Measurements from ENCODE around the gene PTMA.

PTMA gene

DNA sequence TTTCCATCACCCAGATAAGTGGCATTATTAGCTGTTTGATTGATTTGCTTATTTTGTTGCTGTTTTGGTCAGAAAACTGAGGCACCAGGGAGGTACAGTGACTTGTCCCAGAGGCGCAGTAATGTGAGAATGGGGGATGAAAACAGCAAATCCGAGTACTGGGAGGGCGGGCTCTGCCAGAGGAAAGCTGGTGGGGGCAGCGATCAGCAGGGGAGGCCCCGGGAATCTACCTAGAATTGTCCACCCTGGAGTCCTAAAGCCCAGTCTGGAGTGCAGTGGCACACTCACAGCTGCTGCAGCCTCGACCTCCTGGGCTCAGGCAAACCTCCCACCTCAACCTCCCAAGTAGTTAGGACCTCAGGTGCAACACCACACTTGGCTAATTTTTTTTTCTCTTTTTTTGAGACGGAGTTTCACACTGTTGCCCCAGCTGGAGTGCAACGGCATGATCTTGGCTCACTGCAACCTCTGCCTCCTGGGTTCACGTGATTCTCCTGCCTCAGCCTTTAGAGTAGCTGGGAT is 17.0 kb upstream of the PTMA start:
- DNase-seq (ENCODE audit: low spot score): no peak
- TF ChIP-seq, protein P1, sequence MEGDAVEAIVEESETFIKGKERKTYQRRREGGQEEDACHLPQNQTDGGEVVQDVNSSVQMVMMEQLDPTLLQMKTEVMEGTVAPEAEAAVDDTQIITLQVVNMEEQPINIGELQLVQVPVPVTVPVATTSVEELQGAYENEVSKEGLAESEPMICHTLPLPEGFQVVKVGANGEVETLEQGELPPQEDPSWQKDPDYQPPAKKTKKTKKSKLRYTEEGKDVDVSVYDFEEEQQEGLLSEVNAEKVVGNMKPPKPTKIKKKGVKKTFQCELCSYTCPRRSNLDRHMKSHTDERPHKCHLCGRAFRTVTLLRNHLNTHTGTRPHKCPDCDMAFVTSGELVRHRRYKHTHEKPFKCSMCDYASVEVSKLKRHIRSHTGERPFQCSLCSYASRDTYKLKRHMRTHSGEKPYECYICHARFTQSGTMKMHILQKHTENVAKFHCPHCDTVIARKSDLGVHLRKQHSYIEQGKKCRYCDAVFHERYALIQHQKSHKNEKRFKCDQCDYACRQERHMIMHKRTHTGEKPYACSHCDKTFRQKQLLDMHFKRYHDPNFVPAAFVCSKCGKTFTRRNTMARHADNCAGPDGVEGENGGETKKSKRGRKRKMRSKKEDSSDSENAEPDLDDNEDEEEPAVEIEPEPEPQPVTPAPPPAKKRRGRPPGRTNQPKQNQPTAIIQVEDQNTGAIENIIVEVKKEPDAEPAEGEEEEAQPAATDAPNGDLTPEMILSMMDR (IDR thresholded peaks at IDR 0.05; ENCODE audit: extremely low read depth, missing control alignments): no peak

DNA sequence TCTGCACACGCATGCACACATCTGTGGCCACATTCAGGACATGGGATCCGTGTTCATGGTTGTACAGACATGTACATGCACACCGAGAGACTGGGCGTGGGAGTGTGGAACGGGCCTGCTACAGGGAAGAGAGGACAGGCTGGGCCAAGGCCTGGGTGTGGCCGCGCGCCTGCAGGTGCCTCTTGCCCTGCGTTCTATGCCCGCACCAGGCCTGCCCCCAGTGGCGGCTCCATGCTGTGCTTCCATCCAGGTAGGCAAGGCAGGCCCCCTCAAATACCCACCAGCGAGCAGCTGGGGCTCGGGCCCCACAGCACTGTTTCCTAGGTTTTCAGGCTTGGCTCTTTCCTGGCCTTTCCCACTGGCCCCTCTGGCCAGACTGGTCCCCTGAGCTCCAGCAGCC is 15.5 kb upstream of the PTMA start:
- TF ChIP-seq, protein P1 (IDR thresholded peaks at IDR 0.05; ENCODE audit: extremely low read depth, missing control alignments): no peak
- no peak for DNase-seq (ENCODE audit: low spot score)

DNA sequence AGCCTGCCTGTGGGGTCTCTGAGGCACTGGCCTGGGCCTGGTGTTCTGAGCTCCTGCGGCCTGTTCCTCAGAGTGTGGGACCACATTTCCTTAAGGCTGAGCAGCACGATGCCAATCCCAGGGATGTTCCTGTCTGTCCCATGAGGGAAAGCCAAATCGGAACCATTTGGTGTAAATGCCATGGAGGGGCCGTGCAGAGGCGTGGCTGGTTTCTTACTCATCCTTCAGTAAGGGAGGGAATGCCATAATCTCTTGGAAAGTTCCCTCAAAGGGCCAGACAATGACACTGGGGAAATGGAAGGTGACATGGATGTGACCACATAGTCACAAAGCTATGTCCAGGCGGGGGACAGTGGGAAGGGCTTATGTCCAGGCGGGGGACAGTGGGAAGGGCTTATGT is 14.4 kb upstream of the PTMA start:
- no peak for DNase-seq (ENCODE audit: low spot score)
- TF ChIP-seq, protein P1 (IDR thresholded peaks at IDR 0.05; ENCODE audit: extremely low read depth, missing control alignments): no peak

DNA sequence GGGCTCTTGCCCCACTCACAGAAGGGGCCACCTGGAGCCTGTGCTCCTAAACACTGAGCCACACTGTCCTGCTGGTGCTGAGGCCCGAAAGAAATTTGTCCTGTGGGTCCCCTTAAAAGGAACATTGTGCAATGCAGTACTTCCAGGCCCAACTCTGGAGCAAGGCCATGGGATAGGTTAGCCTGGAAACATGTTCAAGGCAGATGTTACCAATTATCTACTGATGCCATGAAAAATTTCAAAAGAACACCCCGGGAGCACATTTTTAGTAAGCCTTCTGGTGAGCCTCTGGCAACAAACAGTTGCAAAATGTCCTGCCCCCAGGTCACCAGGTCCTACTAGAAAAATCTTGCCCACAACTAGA is 12.3 kb upstream of the PTMA start:
- no peak for DNase-seq (ENCODE audit: low spot score)
- TF ChIP-seq, protein P1 (IDR thresholded peaks at IDR 0.05; ENCODE audit: extremely low read depth, missing control alignments): no peak

DNA sequence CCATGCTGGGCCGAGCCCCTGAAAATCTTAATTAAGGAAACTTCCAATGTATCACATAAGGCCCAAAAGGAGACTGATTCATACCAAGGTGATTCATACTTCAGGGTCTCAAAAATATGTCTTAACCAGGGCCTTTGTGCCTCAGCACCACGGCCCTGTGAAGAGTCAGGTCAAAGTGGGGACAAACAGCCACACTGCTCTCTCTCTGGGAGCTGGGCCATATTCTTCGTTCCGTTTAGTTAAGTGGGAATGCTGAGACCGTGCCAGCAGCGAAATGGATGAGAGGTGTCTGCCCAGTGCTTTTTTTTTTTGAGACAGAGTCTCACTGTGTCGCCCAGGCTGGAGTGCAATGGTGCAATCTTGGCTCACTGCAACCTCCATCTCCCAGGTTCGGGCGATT is 9.3 kb upstream of the PTMA start:
- DNase-seq (ENCODE audit: low spot score): no peak
- TF ChIP-seq, protein P1 (IDR thresholded peaks at IDR 0.05; ENCODE audit: extremely low read depth, missing control alignments): no peak

DNA sequence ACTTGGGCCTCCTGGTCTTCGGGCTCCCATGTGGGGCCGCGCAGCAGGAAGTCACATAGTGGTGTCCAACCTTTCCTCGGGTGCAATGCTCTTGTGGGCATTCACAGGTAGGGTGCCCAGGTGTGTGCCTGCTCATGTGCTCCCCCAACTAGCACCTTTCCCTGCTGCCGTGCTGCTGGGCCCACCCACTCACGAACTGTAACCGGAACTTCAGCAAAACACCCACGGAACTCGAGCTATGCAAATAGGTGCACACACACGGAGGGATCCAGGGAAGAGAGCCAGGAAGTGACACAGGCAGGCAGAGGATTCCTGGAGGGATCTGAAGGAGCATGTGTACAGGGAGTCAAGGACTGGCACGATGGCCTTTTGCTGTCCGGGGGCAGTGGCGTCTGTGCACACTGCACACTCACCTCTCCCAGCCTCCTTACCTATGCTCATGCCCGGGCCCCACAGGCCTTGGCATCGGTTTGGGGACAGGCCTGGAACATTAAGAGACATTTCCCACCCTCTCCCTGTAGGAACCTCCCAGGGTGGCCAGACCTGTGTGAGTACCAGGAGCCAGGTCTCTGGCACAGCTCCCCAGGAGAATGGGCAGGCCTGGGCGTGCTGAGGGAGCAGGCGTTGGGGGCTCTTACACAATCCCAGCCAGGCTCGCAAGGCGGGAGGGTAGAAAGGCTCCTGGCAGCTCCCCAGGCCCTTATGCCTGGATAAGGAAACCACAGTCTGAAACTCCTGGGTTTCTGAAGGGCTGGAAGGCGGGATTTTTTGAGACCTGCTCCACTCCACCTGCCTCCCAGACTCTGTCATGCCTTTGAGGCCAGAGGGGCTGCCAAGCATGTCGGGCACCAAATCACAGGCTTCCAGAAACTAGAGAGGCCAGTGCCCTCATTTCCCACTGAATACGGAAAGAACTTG is 6.6 kb upstream of the PTMA start:
- DNase-seq (ENCODE audit: low spot score): no peak
- TF ChIP-seq, protein P1 (IDR thresholded peaks at IDR 0.05; ENCODE audit: extremely low read depth, missing control alignments): no peak

DNA sequence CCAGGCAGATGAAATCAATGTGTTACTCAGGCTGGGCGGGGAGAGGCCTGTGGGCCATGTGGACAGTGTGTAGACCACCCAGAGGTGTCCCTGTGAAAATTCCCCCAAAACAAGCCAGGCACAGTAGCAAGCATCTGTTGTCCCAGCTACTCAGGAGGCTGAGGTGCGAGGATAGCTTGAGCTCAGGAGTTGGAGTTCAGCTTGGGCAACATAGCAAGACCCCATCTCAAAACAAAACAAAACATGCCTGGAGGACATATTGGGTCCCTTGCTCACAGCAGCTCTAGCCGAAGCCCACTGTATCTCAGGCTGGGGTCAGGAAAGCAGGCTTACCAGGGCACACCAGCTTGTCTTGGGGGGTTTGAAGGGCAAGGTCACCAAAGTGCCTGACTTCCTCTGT is 4.3 kb upstream of the PTMA start:
- TF ChIP-seq, protein P1 (IDR thresholded peaks at IDR 0.05; ENCODE audit: extremely low read depth, missing control alignments): no peak

More for the DNA sequence above, 4.3 kb upstream of the PTMA start:
- DNase-seq (ENCODE audit: low spot score): no peak
